ENCODE data around the gene GEMIN7. TPM values are rescaled to one million over a fixed set of nuclear protein-coding genes. Genes with fewer than 3 reads are reported as not detected.

GEMIN7 gene
- total and polyA plus RNA-seq, 2 of the 13 experiments (the other 11 are each of a cell fraction or from before 2014, with no cell fraction given): 24.1 to 30.6 TPM

DNA sequence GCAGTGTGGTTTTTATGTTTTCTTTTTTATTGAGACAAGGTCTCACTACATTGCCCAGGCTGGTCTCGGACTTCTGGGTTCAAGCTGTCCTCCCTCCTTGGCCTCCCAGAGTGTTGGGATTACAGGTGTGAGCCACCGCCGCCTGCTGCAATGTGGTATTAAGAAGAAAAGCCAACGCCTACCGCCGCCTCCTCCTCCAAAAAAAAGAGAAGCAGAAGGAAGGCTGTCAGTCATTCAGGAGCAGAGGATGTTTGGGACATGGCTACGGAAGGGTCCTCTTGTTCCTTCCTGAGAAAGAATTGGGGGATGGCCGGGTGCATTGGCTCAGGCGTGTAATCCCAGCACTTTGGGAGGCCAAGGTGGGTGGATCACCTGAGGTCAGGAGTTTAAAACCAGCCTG, 15.1 kb downstream of the GEMIN7 start:
- in situ Hi-C loops (cut with HindIII; ENCODE audit: extremely low pct_ligation_motif_present, low pct_unique_long_range_greater_than_20kb) (no loop called here), intact Hi-C loops (cut with micrococcal nuclease; ENCODE audit: unreplicated experiment) (no loop called here)
- no peak for FAIRE-seq
- Histone ChIP-seq H3K36me3 (replicated peaks in 1 of 2; ENCODE audit: control insufficient read depth in 1 of 2, insufficient read depth in 2 of 2, low read length in 2 of 2) (peaks cover 1 to 23% of the 10 kb centered on the region in 2 experiments; a peak in 3 of 5 replicates), H3K9me3 (ENCODE audit: low read length) (no peaks in the 10 kb centered on the region), H3K9ac (ENCODE audit: insufficient read depth, low read depth, low read length) (peak overlapping the region; percentile 95), H3K27ac (ENCODE audit: extremely low read length, insufficient read depth, low read length) (no peak overlapping the region), H3K4me3 (replicated peaks in 1 of 3; ENCODE audit: insufficient read depth in 1 of 3, low read depth in 2 of 3, low read length in 3 of 3) (peak overlapping the region; percentile 93 to 100 (median 93)), H3K27me3 (ENCODE audit: control insufficient read depth in 1 of 2, insufficient read depth in 2 of 2, low read length in 2 of 2) (no peaks in the 10 kb centered on the region; a peak in 1 of 5 replicates), H3K4me1 (ENCODE audit: insufficient read depth, low read length) (peaks cover 59% of the 10 kb centered on the region), H3K79me2 (ENCODE audit: insufficient read depth, low read length) (peaks cover 60% of the 10 kb centered on the region), H3K4me2 (ENCODE audit: low read depth, low read length) (peak overlapping the region; percentile 97), H4K20me1 (ENCODE audit: insufficient read depth, low read length) (peaks cover 7% of the 10 kb centered on the region), H2AFZ (ENCODE audit: low read length) (no peak overlapping the region)
- DNase-seq (ENCODE audit: low spot score): no peak
- CTCF ChIA-PET (ENCODE audit: low intra/inter-chr PET ratio, low total read pairs): interaction anchor here (0.9 kb wide), 1 partner anchor 31 kb away, joined by 4 read pairs; no protein-coding TSS in a partner anchor
- POLR2A ChIA-PET: no interaction called here
- no peak for TF ChIP-seq ZNF317 (CRISPR knock-in tag; IDR thresholded peaks at IDR 0.05)
- TF ChIP-seq ZMYM3 (CRISPR knock-in tag; IDR thresholded peaks at IDR 0.05): 0 out of 2 replicates have a peak, but pooled peaks have one; percentile 10
- peak; percentile 72 for TF ChIP-seq ZNF770 (CRISPR knock-in tag; IDR thresholded peaks at IDR 0.05)
- TF ChIP-seq SRF (IDR thresholded peaks at IDR 0.05; ENCODE audit: low read depth, low read length): no peak
- no TSS peak for BruUV-seq (replicated peaks)
- 43% methylated on average over 9 of the region's 9 CpGs for WGBS (ENCODE audit: low lambda C conversion rate)
- no peak for ATAC-seq

DNA sequence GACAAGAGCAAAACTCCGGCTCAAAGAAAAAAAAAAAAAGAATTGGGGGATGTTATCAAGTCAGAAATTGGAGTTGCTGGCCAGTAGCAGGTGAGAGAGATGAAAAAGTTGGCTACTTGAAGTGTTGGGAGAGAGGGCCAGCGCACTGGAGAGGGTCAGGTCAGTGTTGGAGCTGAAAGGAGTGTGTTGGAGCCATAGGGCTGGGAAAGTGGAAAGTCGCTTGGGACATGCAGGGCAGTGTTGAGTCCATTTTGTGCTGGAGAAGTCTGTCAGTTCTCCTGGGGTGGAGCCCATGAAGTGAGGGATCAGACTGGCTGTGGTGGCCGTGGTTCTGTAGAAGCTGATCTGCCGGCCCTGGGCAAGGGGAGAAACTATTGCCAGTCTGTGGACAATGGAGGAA, 15.6 kb downstream of the GEMIN7 start:
- H3K79me2 ChIP-seq (ENCODE audit: insufficient read depth, low read length): peaks cover 66% of the 10 kb centered on the region
- H3K4me1 ChIP-seq (ENCODE audit: insufficient read depth, low read length): peaks cover 65% of the 10 kb centered on the region
- TF ChIP-seq TCF7L2 (IDR thresholded peaks at IDR 0.05; ENCODE audit: low read depth, low read length): no peak
- TF ChIP-seq, protein P1, sequence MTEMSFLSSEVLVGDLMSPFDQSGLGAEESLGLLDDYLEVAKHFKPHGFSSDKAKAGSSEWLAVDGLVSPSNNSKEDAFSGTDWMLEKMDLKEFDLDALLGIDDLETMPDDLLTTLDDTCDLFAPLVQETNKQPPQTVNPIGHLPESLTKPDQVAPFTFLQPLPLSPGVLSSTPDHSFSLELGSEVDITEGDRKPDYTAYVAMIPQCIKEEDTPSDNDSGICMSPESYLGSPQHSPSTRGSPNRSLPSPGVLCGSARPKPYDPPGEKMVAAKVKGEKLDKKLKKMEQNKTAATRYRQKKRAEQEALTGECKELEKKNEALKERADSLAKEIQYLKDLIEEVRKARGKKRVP (CRISPR knock-in tag; IDR thresholded peaks at IDR 0.05): no peak
- TF ChIP-seq SAFB2 (CRISPR knock-in tag; IDR thresholded peaks at IDR 0.05; ENCODE audit: borderline replicate concordance, low read depth): no peak
- TF ChIP-seq, protein P2, sequence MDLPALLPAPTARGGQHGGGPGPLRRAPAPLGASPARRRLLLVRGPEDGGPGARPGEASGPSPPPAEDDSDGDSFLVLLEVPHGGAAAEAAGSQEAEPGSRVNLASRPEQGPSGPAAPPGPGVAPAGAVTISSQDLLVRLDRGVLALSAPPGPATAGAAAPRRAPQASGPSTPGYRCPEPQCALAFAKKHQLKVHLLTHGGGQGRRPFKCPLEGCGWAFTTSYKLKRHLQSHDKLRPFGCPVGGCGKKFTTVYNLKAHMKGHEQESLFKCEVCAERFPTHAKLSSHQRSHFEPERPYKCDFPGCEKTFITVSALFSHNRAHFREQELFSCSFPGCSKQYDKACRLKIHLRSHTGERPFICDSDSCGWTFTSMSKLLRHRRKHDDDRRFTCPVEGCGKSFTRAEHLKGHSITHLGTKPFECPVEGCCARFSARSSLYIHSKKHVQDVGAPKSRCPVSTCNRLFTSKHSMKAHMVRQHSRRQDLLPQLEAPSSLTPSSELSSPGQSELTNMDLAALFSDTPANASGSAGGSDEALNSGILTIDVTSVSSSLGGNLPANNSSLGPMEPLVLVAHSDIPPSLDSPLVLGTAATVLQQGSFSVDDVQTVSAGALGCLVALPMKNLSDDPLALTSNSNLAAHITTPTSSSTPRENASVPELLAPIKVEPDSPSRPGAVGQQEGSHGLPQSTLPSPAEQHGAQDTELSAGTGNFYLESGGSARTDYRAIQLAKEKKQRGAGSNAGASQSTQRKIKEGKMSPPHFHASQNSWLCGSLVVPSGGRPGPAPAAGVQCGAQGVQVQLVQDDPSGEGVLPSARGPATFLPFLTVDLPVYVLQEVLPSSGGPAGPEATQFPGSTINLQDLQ (CRISPR knock-in tag; IDR thresholded peaks at IDR 0.05): no peak
- TF ChIP-seq TSC22D2 (CRISPR knock-in tag; IDR thresholded peaks at IDR 0.05; ENCODE audit: borderline replicate concordance): no peak
- no peak for TF ChIP-seq SATB2 (CRISPR knock-in tag; IDR thresholded peaks at IDR 0.05)
- FAIRE-seq (no peak), ATAC-seq (no peak), DNase-seq (ENCODE audit: low spot score) (no peak)
- H3K9ac ChIP-seq (ENCODE audit: insufficient read depth, low read depth, low read length): peak overlapping the region; percentile 95; the same call in 1 of the 2 replicates
- peaks cover 7% of the 10 kb centered on the region for H4K20me1 ChIP-seq (ENCODE audit: insufficient read depth, low read length)
- no TSS peak for BruUV-seq (replicated peaks)
- ChIA-PET CTCF (ENCODE audit: low intra/inter-chr PET ratio, low total read pairs) (no interaction called here), POLR2A (no interaction called here)
- no peaks in the 10 kb centered on the region; a peak in 1 of 5 replicates for H3K27me3 ChIP-seq (ENCODE audit: control insufficient read depth in 1 of 2, insufficient read depth in 2 of 2, low read length in 2 of 2)
- 73% methylated on average over 5 of the region's 5 CpGs for WGBS (ENCODE audit: low lambda C conversion rate)
- H3K4me3 ChIP-seq (replicated peaks in 1 of 3; ENCODE audit: insufficient read depth in 1 of 3, low read depth in 2 of 3, low read length in 3 of 3): peak overlapping the region; percentile 93 to 100 (median 93)
- intact Hi-C loops (cut with micrococcal nuclease; ENCODE audit: unreplicated experiment) (no loop called here), in situ Hi-C loops (cut with HindIII; ENCODE audit: extremely low pct_ligation_motif_present, low pct_unique_long_range_greater_than_20kb) (no loop called here)
- no peaks in the 10 kb centered on the region for H3K9me3 ChIP-seq (ENCODE audit: low read length)
- H2AFZ ChIP-seq (ENCODE audit: low read length): no peak overlapping the region
- peak overlapping the region; percentile 34 for H3K27ac ChIP-seq (ENCODE audit: extremely low read length, insufficient read depth, low read length)
- H3K36me3 ChIP-seq (replicated peaks in 1 of 2; ENCODE audit: control insufficient read depth in 1 of 2, insufficient read depth in 2 of 2, low read length in 2 of 2): peaks cover 1 to 23% of the 10 kb centered on the region in 2 experiments; a peak in 3 of 5 replicates
- peak overlapping the region; percentile 97 for H3K4me2 ChIP-seq (ENCODE audit: low read depth, low read length)
